Testis (tissue), 3 donors: ENCODE data around the gene KRT35. TPM values are rescaled to one million over a fixed set of nuclear protein-coding genes. Genes with fewer than 3 reads are reported as not detected.

ENCODE experiments used
- DNase-seq: peaks from one replicate; pipeline ENCODE4 v3.0.0-alpha.2; 2019
- H3K27ac ChIP-seq, 2 donors: fragments of 200-600 bp; sonication (generic); one replicate each; pipeline ENCODE4 v1.5.1; 2019
- H3K27me3 ChIP-seq: fragments of 200-600 bp; sonication (generic); one replicate; pipeline ENCODE4 v1.5.1; 2019
- H3K36me3 ChIP-seq: fragments of 200-600 bp; sonication (generic); one replicate; pipeline ENCODE4 v1.5.1; 2017; ENCODE audit warnings: low read depth; ENCODE audit errors: missing control alignments
- H3K4me1 ChIP-seq: fragments of 200-600 bp; sonication (generic); one replicate; pipeline ENCODE4 v1.5.1; 2019
- H3K4me3 ChIP-seq, 2 donors: fragments of 200-600 bp; sonication (generic); one replicate each; pipeline ENCODE4 v1.5.1; 2017 to 2019
- H3K9me3 ChIP-seq: fragments of 200-600 bp; sonication (generic); one replicate; pipeline ENCODE4 v1.5.1; 2017
- CTCF ChIP-seq, 3 experiments: fragments of 450-650 bp in 2 of 3; fragments of 200-600 bp in 1 of 3; sonication (generic) in 1 of 3; IDR thresholded peaks; one replicate each; pipeline ENCODE4 v1.5.1; 2016 to 2019; ENCODE audit warnings: antibody characterized with exemption in 3 of 3, mild to moderate bottlenecking in 2 of 3, moderate library complexity in 1 of 3
- POLR2A ChIP-seq: fragments of 450-650 bp; IDR thresholded peaks from one replicate; pipeline ENCODE4 v1.6.1; 2017; ENCODE audit warnings: antibody characterized with exemption, mild to moderate bottlenecking, moderate library complexity
- WGBS, 2 donors: methylation state at CpG; one replicate each; pipeline ENCODE4 v1.1.5; 2018; 5-methylcytosine and 5-hydroxymethylcytosine counted together
- intact Hi-C: fragments of 100-400 bp; cut with DNase I; formaldehyde crosslinking; loops from one replicate; pipeline ENCODE4 v1.15.1; 2023; ENCODE audit warnings: low total_unique reads
- polyA plus RNA-seq: library from polyadenylated mRNA; stranded (reverse); fragments of 350-450 nt; fragmentation: Illumina TruSeq; extraction: RNeasy Lipid Tissue Mini Kit (QIAGEN cat#74804); gene quantifications from one replicate; pipeline ENCODE4 v1.2.3, GENCODE V29; 2014; ENCODE audit warnings: low read depth, low replicate concordance; ENCODE audit not compliant: insufficient read depth
- total RNA-seq, 2 donors: library from RNA; depleted of rRNA; stranded (reverse); fragments of >200 nt; gene quantifications; one replicate each; pipeline ENCODE4 v1.2.3, GENCODE V29; 2016

Gene KRT35
- total and polyA plus RNA-seq, 3 donors from 2014 or later = 0.18 TPM; not detected in 2

GRCh38 chr17:41510251-41511065 is 29.5 kb upstream of the KRT35 start:
- H3K27ac ChIP-seq = no peak overlapping the region
- H3K9me3 ChIP-seq = no peaks in the 10 kb centered on the region
- peaks cover 13% of the 10 kb centered on the region for H3K4me1 ChIP-seq
- no peak overlapping the region for H3K4me3 ChIP-seq
- WGBS, 2 donors = 87% methylated on average over 7 of the region's 7 CpGs
- no peaks in the 10 kb centered on the region for H3K36me3 ChIP-seq
- intact Hi-C loops = no loop called here
- DNase-seq = no peak
- no peak for TF ChIP-seq POLR2A
- TF ChIP-seq CTCF (IDR thresholded peaks at IDR 0.05) = no peak
- no peaks in the 10 kb centered on the region for H3K27me3 ChIP-seq

- Histone ChIP-seq H3K36me3 (no peaks in the 10 kb centered on the region), H3K27ac (no peak overlapping the region), H3K4me3 (no peak overlapping the region), H3K27me3 (no peaks in the 10 kb centered on the region), H3K9me3 (no peaks in the 10 kb centered on the region), H3K4me1 (peaks cover 17% of the 10 kb centered on the region)
- no peak for DNase-seq
- 40 to 44% methylated on average over 3 to 10 of the region's 10 CpGs for WGBS, 2 donors
- intact Hi-C loops = no loop called here
- TF ChIP-seq POLR2A (no peak), CTCF (IDR thresholded peaks at IDR 0.05) (no peak)
Observed at GRCh38 chr17:41507315-41507880, 26.4 kb upstream of the KRT35 start.

- H3K27ac ChIP-seq = no peak overlapping the region
- H3K4me1 ChIP-seq = peaks cover 12% of the 10 kb centered on the region
- H3K36me3 ChIP-seq = no peaks in the 10 kb centered on the region
- WGBS, 2 donors = 89% methylated on average over 14 of the region's 14 CpGs
- H3K27me3 ChIP-seq = no peaks in the 10 kb centered on the region
- no peak overlapping the region for H3K4me3 ChIP-seq
- H3K9me3 ChIP-seq = no peaks in the 10 kb centered on the region
- DNase-seq = no peak
- intact Hi-C loops = no loop called here
- TF ChIP-seq CTCF (IDR thresholded peaks at IDR 0.05) = no peak
- no peak for TF ChIP-seq POLR2A
Observed at GRCh38 chr17:41505809-41506767, 25.1 kb upstream of the KRT35 start.

- intact Hi-C loops = no loop called here
Observed at GRCh38 chr17:41505007-41505808, 24.3 kb upstream of the KRT35 start, which contains the start of gene KRT13. Gene KRT13 (minus strand): TSS chr17:41505612. CDS start chr17:41505550, 62 bp downstream.

More at GRCh38 chr17:41505007-41505808, 24.3 kb upstream of the KRT35 start, which contains the start of gene KRT13:
- DNase-seq = no peak
- no peak within 1 kb of the TSS for H3K27ac ChIP-seq
- no peaks in the 10 kb centered on the region for H3K27me3 ChIP-seq
- no peaks in the 10 kb centered on the region for H3K9me3 ChIP-seq
- H3K4me3 ChIP-seq = no peak within 1 kb of the TSS
- 87 to 89% methylated on average over 14 to 17 of the region's 17 CpGs for WGBS, 2 donors
- H3K36me3 ChIP-seq = no peaks in the 10 kb centered on the region
- peaks cover 11% of the 10 kb centered on the region for H3K4me1 ChIP-seq
- no peak for TF ChIP-seq CTCF (IDR thresholded peaks at IDR 0.05)
- no peak for TF ChIP-seq POLR2A
